Measurements from ENCODE around the gene HPN.
"Not testable (repeated sequence)": the region's sequence is repeated elsewhere in the genome, so short reads cannot be mapped to it uniquely, and the experiment has no call there.

HPN gene

GRCh38 chr19:35005256-35005977 is 36.1 kb upstream of the HPN start:
- no peak for TF ChIP-seq CTCF (IDR thresholded peaks at IDR 0.05; ENCODE audit: borderline replicate concordance, insufficient read depth, low read depth, low read length)
- H3K4me3 ChIP-seq (ENCODE audit: low read depth, low read length), result no peak overlapping the region

- H3K4me3 ChIP-seq (ENCODE audit: low read depth, low read length), result not testable (repeated sequence)
Observed at GRCh38 chr19:35006007-35006341, 35.5 kb upstream of the HPN start.

- H3K4me3 ChIP-seq (ENCODE audit: low read depth, low read length), result no peak overlapping the region
- TF ChIP-seq CTCF (IDR thresholded peaks at IDR 0.05; ENCODE audit: borderline replicate concordance, insufficient read depth, low read depth, low read length), result no peak
Observed at GRCh38 chr19:35006342-35006998, 35.1 kb upstream of the HPN start.

GRCh38 chr19:35006999-35007365 is 34.5 kb upstream of the HPN start:
- TF ChIP-seq CTCF (IDR thresholded peaks at IDR 0.05; ENCODE audit: borderline replicate concordance, insufficient read depth, low read depth, low read length), result no peak
- H3K4me3 ChIP-seq (ENCODE audit: low read depth, low read length), result no peak overlapping the region

- not testable (repeated sequence) for H3K4me3 ChIP-seq (ENCODE audit: low read depth, low read length)
Observed at GRCh38 chr19:35007427-35007826, 34.1 kb upstream of the HPN start.

- TF ChIP-seq CTCF (IDR thresholded peaks at IDR 0.05; ENCODE audit: borderline replicate concordance, insufficient read depth, low read depth, low read length), result no peak
- H3K4me3 ChIP-seq (ENCODE audit: low read depth, low read length), result no peak overlapping the region
Observed at GRCh38 chr19:35008891-35009341, 32.6 kb upstream of the HPN start.

GRCh38 chr19:35009424-35010415 is 31.8 kb upstream of the HPN start:
- no peak overlapping the region for H3K4me3 ChIP-seq (ENCODE audit: low read depth, low read length)
- no peak for TF ChIP-seq CTCF (IDR thresholded peaks at IDR 0.05; ENCODE audit: borderline replicate concordance, insufficient read depth, low read depth, low read length)
